OCI-LY3 (cell line): Measurements from ENCODE around the gene PHYHD1.

Source experiments
- EZH2phosphoT487 ChIP-seq: fragments of 200-600 bp; shearing (Covaris generic); IDR thresholded peaks from 2 replicates; pipeline ENCODE4 v1.6.1; 2018; ENCODE audit warnings: antibody characterized with exemption, mixed run types, low read depth
- TF ChIP-seq, protein P1 (sequence below): fragments of 200-600, 300-600 bp; sonication (generic); IDR thresholded peaks from 2 replicates; pipeline ENCODE4 v1.5.1; 2014; ENCODE audit warnings: antibody characterized with exemption, low read length, low read depth

DNA sequence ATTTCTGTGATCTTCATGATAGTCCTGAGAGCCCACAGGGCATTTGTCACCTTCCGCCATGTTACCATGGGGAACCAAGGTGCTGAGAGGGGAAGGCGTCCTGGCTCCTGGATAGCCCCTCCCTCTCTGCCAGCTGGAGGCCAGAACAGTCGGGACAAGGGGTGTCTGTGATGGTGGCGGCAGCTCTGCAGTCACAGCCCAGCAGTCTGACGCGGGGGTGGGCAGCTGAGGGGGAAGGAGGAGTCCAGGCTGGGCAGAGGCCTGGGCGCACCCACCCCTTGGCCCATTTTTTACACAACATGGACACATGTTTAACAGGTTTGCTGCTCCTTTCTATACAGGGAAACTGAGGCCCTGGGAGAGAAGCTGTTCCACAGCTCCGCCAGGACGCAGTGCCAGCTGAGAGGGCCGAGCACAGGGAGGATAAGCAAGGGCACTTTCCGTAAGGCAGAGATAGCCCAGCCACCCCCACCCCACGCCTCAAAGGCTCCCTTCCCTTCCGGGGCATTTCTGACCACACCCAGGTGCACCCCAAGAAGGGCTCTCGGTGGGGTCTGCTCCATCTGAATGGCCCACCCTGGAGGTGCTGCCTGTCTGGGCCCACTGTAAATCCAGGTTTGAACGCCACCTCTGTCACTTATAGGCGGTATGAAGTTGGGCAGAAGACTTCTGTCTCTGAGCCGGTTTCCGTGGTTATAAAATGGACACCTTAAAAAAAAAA, 21.8 kb upstream of the PHYHD1 start:
- TF ChIP-seq, protein P1, sequence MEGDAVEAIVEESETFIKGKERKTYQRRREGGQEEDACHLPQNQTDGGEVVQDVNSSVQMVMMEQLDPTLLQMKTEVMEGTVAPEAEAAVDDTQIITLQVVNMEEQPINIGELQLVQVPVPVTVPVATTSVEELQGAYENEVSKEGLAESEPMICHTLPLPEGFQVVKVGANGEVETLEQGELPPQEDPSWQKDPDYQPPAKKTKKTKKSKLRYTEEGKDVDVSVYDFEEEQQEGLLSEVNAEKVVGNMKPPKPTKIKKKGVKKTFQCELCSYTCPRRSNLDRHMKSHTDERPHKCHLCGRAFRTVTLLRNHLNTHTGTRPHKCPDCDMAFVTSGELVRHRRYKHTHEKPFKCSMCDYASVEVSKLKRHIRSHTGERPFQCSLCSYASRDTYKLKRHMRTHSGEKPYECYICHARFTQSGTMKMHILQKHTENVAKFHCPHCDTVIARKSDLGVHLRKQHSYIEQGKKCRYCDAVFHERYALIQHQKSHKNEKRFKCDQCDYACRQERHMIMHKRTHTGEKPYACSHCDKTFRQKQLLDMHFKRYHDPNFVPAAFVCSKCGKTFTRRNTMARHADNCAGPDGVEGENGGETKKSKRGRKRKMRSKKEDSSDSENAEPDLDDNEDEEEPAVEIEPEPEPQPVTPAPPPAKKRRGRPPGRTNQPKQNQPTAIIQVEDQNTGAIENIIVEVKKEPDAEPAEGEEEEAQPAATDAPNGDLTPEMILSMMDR, result no peak
- no peak for TF ChIP-seq EZH2phosphoT487
